Esophagus (tissue), 2 donors: Measurements from ENCODE around the gene CCR5AS.
"Not testable (repeated sequence)": the region's sequence is repeated elsewhere in the genome, so short reads cannot be mapped to it uniquely, and the experiment has no call there.

Experiments used
- H3K27ac ChIP-seq, 2 donors: one replicate each; pipeline ENCODE4 v1.5.1; 2013; ENCODE audit warnings: low read depth in 2 of 2, mild to moderate bottlenecking in 2 of 2, inconsistent platforms in 1 of 2, low read length in 1 of 2, moderate library complexity in 1 of 2
- H3K27me3 ChIP-seq, 2 donors: one replicate each; pipeline ENCODE4 v1.6.1; 2013; ENCODE audit warnings: low read length in 2 of 2, control low read depth in 1 of 2, mild to moderate bottlenecking in 1 of 2; ENCODE audit not compliant: insufficient read depth in 2 of 2, control insufficient read depth in 1 of 2
- H3K36me3 ChIP-seq, 2 donors: one replicate each; pipeline ENCODE4 v1.6.1; 2013; ENCODE audit warnings: low read length in 1 of 2; ENCODE audit not compliant: control insufficient read depth in 2 of 2, insufficient read depth in 2 of 2
- H3K4me1 ChIP-seq, 2 donors: one replicate each; pipeline ENCODE4 v1.6.1; 2013; ENCODE audit warnings: low read length in 1 of 2; ENCODE audit not compliant: control insufficient read depth in 2 of 2, insufficient read depth in 2 of 2
- H3K4me3 ChIP-seq, 2 donors: one replicate each; pipeline ENCODE4 v1.5.1; 2013; ENCODE audit warnings: low read length in 2 of 2, mild to moderate bottlenecking in 2 of 2, low read depth in 1 of 2, moderate library complexity in 1 of 2
- H3K9me3 ChIP-seq, 2 donors: one replicate each; pipeline ENCODE4 v1.6.1; 2013; ENCODE audit warnings: mild to moderate bottlenecking in 2 of 2, low read depth in 1 of 2, low read length in 1 of 2, moderate library complexity in 1 of 2; ENCODE audit not compliant: control insufficient read depth in 2 of 2, insufficient read depth in 1 of 2
- WGBS, 2 donors: extraction: QIAGEN DNeasy Blood & Tissue Kit; methylation state at CpG; one replicate each; pipeline ENCODE4 v1.1.7; 2013; 5-methylcytosine and 5-hydroxymethylcytosine counted together
- donor health status: healthy with polysubstance abuse.
- donor health status: Bipolar disorder and iron deficiency.

Gene CCR5AS

DNA sequence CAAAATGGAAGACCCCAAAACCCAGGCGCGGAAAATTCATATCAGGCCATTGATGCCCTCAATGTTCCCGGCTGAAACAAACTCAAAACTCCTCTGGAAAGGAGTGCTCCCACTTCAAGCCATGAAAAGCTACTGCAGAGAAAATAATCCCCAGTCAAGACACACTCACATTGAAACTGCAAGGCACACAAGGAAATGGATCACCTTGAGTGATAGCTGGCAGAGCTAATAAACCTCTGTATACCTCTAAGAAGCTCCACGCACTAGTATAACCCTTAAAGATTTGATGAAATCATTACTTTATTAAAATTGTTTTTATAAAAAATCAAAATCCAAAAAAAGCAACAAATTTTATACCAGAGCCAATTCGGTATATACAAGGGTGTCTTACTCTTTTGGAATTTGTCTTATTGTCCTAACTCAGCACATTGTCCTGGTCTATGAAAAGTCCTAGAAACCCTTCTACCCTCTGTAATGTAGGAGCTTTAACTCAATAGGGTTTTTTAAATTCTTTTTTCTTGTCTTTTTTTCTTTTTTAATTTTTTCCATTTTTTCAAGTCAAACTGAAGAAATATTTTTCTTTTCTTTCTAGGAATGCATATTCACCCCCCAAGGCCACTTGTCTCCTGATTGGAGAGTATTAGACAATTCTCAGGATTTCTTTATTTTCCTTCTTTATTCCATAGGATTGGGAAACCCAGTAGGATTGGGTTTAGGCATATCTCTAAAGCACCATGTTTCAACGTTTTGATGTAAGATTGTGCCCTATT, 8.5 kb downstream of the CCR5AS start:
- no peak overlapping the region for H3K27ac ChIP-seq
- 92 to 93% methylated on average over 6 of the region's 6 CpGs for WGBS, 2 donors
- no peaks in the 10 kb centered on the region for H3K36me3 ChIP-seq
- peaks cover 0 to 3% of the 10 kb centered on the region in 2 donors for H3K4me1 ChIP-seq
- H3K4me3 ChIP-seq = no peak overlapping the region
- no peaks in the 10 kb centered on the region for H3K27me3 ChIP-seq
- H3K9me3 ChIP-seq = no peaks in the 10 kb centered on the region

DNA sequence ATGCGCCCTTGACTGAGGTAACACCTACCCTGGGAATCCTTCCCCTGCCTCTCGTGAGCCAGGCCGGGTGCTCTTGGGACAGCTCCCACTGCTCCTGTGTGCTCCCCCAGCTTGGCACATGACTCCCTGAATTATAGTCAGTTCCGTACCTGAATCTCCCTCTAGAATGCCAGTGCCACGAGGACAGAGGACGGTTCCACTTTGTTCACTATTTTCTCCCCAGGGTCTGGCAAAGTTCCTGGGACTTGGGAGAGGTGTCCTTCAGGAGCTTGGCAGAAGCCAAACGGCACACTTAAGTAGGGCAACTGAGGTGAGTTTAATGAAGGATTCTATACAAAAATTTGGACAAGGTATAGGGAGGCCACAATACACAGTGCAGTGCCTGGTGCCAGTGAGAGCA, 9.8 kb downstream of the CCR5AS start:
- Histone ChIP-seq H3K27me3 (no peaks in the 10 kb centered on the region), H3K4me1 (peaks cover 0 to 3% of the 10 kb centered on the region in 2 donors), H3K4me3 (no peak overlapping the region), H3K9me3 (no peaks in the 10 kb centered on the region), H3K27ac (no peak overlapping the region), H3K36me3 (no peaks in the 10 kb centered on the region)
- WGBS, 2 donors = 65 to 75% methylated on average over 7 of the region's 7 CpGs

- WGBS, 2 donors = 66 to 77% methylated on average over 6 of the region's 6 CpGs
- Histone ChIP-seq H3K4me1 (peaks cover 0 to 3% of the 10 kb centered on the region in 2 donors), H3K36me3 (no peaks in the 10 kb centered on the region), H3K27ac (no peak overlapping the region), H3K27me3 (no peaks in the 10 kb centered on the region), H3K9me3 (no peaks in the 10 kb centered on the region), H3K4me3 (no peak overlapping the region)
These were observed 10.9 kb downstream of the CCR5AS start for GRCh38 chr3:46395766-46396530.

- Histone ChIP-seq H3K27me3 (no peaks in the 10 kb centered on the region), H3K4me1 (peaks cover 0 to 3% of the 10 kb centered on the region in 2 donors), H3K36me3 (no peaks in the 10 kb centered on the region), H3K4me3 (no peak overlapping the region), H3K9me3 (no peaks in the 10 kb centered on the region), H3K27ac (no peak overlapping the region)
- WGBS, 2 donors = 76 to 84% methylated on average over 6 of the region's 6 CpGs
These were observed 11.6 kb downstream of the CCR5AS start for GRCh38 chr3:46395210-46395661.

GRCh38 chr3:46393554-46394434, 13.1 kb downstream of the CCR5AS start:
- Histone ChIP-seq H3K4me1 (peaks cover 0 to 3% of the 10 kb centered on the region in 2 donors), H3K27me3 (no peaks in the 10 kb centered on the region), H3K9me3 (no peaks in the 10 kb centered on the region), H3K27ac (no peak overlapping the region), H3K4me3 (no peak overlapping the region), H3K36me3 (no peaks in the 10 kb centered on the region)
- WGBS, 2 donors = 72 to 78% methylated on average over 8 of the region's 8 CpGs

- H3K9me3 ChIP-seq = no peaks in the 10 kb centered on the region
- no peak overlapping the region for H3K27ac ChIP-seq
- H3K36me3 ChIP-seq = no peaks in the 10 kb centered on the region
- 43 to 49% methylated on average over 2 of the region's 2 CpGs for WGBS, 2 donors
- no peaks in the 10 kb centered on the region for H3K27me3 ChIP-seq
- H3K4me1 ChIP-seq = peaks cover 0 to 3% of the 10 kb centered on the region in 2 donors
- no peak overlapping the region for H3K4me3 ChIP-seq
These were observed 13.9 kb downstream of the CCR5AS start for GRCh38 chr3:46393011-46393410.

DNA sequence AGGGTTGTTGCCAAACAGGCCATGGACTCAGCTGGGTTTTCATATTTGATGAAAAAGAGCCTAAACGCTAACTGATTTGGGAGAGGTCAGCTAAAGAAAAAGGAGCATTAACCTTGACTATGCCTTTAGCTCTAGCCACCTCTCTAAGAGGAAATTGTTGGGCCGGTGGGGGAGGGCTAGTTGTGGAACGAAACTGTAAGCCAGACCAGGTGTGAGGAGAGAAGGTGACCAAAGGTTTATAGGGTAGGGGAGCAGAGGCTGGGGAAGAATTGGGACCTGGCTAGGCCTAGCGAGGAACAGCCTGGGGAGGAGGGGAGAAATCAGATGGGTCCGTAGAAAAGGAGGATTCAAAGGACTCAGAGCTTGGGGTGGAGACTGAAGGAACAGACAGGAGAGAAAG, 15.3 kb downstream of the CCR5AS start:
- not testable (repeated sequence) for H3K27me3 ChIP-seq, H3K4me1 ChIP-seq, H3K9me3 ChIP-seq, H3K27ac ChIP-seq, H3K4me3 ChIP-seq, H3K36me3 ChIP-seq
- 92 to 95% methylated on average over 5 of the region's 5 CpGs for WGBS, 2 donors

GRCh38 chr3:46389306-46389705, 17.6 kb downstream of the CCR5AS start:
- no peaks in the 10 kb centered on the region for H3K36me3 ChIP-seq
- H3K4me3 ChIP-seq = no peak overlapping the region
- H3K9me3 ChIP-seq = no peaks in the 10 kb centered on the region
- 83 to 86% methylated on average over 6 of the region's 6 CpGs for WGBS, 2 donors
- no peak overlapping the region for H3K27ac ChIP-seq
- H3K27me3 ChIP-seq = no peaks in the 10 kb centered on the region
- peaks cover 0 to 9% of the 10 kb centered on the region in 2 donors for H3K4me1 ChIP-seq

DNA sequence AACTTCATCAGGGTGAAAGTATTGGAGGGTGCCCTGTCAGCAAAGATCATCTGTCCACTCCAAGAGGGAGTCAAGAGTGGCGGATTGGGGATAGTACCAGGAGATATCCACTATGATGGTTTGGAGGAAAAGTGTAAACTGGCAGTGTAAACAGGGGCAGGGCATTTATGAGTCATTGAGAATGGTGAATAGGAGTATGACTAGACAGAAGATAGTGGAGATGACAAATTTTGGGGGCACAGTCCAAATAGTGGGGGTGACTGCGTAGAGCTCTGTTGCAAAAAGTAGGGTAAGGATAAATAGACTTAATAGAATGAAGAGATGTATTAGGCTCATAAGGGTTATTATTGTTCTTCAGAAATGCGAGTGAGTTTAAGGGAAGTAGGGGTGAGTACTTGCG, 18.0 kb downstream of the CCR5AS start:
- 92 to 93% methylated on average over 4 of the region's 4 CpGs for WGBS, 2 donors
- not testable (repeated sequence) for H3K4me1 ChIP-seq, H3K27me3 ChIP-seq, H3K36me3 ChIP-seq, H3K27ac ChIP-seq, H3K9me3 ChIP-seq, H3K4me3 ChIP-seq
